GM19372 (cell line): ENCODE data around the gene CEP83.
"Not testable (repeated sequence)": the region's sequence is repeated elsewhere in the genome, so short reads cannot be mapped to it uniquely, and the experiment has no call there.

Source experiments
- ATAC-seq: cut with Tn5 transposase; IDR thresholded peaks from one replicate; pipeline ENCODE4 v1.9.1; 2021; ENCODE audit warnings: mild to moderate bottlenecking, low read depth, moderate library complexity; ENCODE audit not compliant: unreplicated experiment

Gene CEP83

DNA sequence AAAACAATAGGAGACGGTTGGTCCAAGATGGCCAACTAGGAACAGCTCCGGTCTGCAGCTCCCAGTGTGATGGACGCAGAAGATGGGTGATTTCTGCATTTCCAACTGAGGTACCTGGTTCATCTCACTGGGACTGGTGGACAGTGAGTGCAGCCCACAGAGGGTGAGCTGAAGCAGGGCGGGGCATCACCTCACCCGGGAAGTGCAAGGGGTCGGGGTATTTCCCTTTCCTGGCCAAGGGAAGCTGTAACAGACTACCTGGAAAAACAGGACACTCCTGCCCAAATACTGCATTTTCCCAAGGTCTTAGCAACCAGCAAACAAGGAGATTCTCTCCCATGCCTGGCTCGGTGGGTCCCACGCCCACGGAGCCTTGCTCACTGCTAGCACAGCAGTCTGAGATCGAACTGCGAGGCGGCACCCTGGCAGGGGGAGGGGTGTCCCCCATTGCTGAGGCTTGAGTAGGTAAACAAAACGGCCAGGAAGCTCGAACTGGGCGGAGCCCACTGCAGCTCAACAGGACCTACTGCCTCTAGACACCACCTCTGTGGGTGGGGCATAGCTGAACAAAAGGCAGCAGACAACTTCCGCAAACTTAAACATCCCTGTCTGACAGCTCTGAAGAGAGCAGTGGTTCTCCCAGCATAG lies 70.1 kb downstream of the CEP83 start:
- not testable (repeated sequence) for ATAC-seq

DNA sequence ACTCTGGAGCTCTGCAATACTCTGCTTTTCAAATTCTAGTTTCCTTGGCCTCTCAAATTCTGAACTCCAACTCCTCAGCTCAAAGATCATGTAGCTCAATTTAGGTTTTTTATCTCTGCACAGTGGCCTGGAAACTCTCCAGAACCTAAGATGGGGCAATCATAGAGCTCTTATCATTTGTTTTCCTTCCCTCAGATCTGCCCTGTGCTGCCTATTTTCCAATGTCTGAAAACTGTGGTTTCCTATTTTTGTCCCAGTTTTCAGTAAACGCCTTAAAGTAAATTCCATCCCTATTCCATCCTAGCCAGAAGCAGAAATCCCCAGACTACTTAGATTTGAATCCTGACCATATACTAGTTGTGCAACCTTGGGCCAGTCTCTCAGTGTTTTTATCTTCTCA lies 73.2 kb downstream of the CEP83 start:
- ATAC-seq: no peak

DNA sequence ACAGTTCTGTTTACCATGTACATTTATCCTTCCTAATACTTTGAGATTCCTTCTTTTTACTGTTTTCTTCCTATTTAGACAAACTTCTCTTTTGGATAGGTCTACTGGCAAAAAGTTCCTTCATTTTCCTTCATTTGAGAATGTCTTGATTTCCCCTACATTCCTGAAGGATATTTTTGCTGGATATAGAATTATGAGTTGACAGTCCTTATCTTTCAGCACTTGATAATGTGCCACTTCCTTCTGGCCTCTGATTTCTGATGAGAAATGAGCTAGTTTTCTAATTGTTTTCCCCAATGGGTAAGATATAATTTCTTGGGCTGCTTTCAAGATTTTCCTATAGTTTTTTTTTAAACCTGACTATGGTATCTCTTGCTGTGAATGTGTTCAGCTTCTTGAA lies 75.6 kb downstream of the CEP83 start:
- ATAC-seq: no peak

DNA sequence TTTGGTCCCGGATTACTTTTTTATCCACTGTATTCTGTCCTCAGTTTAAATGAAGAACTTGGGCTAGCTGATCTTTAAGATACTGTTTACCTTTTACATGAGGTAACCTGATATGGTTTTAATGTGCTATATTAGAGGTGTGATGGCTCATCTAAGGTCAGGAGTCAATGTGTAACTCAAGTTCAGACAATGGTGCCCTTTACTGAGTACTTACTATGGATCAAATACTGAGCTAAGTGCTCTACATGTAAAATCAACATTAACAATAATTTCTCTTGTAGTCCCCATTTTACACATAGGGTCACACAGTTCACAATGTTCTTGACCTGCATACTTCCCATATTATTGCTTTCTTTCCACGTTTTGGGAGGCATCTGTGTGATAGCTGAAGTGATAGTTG lies 79.2 kb downstream of the CEP83 start:
- ATAC-seq: no peak

DNA sequence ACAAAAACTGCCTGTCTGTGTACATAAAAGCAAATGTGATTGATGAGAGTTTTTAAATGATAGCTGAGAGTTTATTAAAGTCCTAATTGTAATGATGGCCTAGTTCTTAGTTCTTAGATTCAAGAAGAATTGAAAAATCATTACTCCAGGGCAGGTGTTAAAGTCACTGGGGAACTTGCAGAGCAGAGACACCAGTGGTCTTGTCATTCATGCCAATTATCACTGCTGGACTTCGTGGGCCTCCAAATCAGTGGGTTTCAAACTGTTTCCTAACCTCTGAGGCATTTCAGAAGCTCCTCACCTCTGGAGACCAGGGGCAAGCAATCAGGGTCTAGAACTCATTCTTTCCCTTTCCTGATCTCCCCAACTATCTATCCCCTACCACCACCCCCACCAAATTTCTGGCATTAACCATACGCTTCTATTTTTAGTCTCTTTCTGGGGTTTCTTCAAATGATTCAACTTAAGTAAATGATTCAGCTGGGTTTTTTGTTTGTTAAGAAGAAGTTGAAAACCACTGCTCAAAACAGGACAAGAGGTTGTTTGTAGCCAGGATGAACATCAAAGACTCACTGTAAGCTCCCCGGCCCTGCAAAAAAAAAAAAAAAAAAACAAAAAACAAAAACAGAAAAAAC lies 80.1 kb downstream of the CEP83 start:
- no peak for ATAC-seq

DNA sequence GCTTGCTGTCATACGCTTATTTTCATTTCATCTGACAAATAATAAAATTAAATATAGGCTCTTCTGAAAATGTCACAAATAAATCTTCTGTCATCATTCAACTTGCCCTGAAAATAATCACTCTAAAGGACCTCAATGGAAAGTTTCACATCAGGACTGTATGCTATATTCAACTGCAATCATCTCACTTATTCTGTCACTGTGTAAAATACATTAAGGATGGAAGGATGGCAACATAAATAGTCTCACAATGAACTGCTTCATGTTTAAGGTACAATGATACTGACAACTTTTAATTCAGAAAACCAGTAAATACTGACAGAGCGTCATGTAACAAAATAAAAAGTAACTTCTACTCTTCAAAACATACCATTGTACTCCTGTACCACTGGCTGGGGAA lies 82.1 kb downstream of the CEP83 start:
- no peak for ATAC-seq

DNA sequence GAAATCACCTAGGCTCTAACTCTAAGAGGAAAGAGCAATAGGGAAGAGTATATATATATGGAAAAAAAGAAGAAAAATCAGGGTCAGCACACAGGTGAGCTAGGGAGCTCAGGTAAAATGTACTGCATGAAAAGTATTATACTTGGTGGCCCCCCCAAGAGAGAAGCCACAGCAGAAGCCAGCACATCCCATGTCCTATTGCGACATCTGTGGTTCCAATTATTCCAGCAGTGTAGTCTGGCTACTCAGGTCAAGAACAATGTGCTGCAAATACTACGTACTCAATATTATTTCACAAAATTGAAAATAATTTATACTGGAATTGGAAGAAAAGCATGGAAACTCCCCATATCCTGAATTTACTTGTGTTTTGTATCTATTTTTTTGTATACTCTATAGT lies 85.5 kb downstream of the CEP83 start:
- no peak for ATAC-seq

DNA sequence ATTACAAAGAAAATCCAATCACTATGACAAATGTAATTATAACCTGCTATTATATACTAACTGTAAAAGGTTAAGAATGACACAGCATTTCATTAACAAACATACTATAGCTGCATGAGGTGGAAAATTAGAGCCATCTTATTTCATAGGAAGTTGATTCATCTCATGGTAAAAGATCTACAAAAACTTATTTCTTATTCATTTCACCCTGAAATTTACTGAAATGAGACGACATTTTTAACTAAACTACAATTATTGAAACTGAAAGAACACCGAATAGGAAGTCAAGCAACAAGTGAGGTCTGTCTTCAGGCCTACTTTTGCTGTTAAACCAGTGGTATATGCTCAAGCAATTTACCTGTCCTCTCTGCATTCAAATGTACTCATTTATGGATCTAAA lies 87.2 kb downstream of the CEP83 start:
- no peak for ATAC-seq

DNA sequence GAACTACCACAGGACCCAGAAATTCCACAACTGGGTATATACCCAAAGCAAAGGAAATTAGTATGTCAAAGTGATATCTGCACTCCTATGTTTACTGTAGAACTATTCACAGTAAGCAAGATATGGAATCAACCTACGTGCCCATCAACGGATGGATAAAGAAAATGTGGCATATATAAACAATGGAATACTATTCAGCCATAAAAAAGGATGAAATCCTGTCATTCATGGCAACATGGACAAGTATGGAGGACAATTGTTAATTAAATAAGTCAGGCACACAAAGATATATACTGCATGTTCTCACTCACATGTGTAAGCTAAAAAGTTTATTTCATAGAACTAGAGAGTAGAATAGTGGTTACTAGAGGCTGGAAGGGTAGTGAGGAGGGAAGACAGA lies 97.0 kb downstream of the CEP83 start:
- no peak for ATAC-seq

DNA sequence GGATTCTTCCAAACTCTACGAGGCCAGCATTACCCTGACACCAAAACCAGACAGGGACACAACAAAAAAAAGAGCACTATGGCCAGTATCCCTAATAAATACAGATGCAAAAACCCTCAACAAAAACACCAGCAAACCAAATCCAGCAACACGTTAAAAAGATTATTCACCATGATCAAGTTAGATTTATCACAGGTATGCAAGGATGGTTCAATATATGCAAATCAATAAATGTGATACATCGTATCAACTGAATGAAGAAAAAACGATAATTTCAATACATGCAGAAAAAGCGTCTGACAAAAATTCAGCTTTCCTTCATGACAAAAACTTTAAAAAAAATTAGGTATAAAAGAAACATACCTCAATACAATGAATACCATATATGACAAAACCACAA lies 99.9 kb downstream of the CEP83 start:
- no peak for ATAC-seq

DNA sequence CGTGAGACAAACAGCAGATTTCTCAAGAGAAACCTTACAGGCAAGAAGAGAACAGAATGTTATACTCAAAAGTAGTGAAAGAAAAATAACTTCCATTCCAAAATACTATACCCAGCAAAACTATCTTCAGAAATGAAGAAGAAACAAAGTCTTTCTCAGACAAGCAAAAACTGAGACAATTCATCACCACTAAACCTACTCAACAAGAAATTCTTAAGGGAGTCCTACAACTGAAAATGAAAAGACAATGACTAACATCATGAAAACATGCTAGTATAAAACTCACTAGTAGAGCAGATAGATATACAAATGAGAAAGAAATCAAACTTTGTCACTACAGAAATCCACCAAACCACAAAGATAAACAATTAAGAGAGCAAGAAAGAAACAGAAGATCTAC lies 106.5 kb downstream of the CEP83 start:
- no peak for ATAC-seq

DNA sequence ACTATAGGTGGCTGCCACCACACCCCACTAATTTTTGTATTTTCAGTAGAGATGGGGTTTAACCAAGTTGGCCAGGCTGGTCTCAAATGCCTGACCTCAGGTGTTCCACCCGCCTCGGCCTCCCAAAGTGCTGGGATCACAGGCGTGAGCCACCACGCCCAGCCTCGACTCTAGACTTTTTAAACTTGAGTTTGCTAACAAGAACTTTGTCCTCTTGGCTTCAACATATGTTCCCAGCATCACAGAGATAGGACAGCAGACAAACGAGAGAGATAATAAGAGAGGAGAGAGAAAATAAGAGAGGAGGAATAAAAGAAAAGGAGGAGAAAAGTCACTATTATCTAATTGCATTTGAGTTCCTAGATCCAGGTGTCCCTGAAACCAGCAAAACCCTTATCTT lies 119.1 kb downstream of the CEP83 start:
- ATAC-seq: no peak

DNA sequence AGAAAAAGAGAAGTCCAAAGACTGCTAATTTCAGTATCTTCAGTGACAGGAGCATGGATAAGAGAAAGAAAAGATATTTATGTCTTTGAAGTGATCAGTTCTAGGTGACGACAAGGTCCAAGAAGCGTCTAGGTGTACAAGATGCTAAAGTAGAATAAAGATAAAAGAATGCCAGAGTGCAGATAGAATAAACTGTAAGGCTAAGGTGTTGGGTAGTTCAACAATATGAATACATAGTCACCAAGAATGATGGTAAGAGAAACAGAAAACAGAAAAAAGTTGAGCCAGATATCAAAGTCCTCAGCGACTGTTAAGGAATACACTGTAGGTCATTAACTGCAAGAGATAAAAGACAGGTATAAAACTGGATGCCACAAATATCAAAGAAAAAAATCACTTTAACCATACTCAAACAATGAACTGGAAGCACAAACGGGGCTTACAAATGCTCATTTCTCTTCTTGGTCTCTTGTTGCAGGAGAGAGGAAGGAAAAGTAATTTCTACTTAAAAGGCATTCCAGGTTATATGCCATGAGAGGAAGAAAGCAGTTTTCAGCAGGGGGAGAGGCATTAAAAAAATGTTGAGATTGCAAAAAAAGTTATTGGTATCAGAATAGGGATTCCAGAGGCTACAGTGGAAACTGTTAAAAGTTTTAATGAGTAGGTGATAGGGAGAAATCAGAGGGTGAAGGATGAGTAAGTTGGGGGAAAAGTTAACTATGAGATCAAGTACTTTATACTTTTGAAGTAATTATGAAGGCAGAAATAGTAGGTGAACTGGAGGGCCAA lies 121.5 kb downstream of the CEP83 start:
- no peak for ATAC-seq

DNA sequence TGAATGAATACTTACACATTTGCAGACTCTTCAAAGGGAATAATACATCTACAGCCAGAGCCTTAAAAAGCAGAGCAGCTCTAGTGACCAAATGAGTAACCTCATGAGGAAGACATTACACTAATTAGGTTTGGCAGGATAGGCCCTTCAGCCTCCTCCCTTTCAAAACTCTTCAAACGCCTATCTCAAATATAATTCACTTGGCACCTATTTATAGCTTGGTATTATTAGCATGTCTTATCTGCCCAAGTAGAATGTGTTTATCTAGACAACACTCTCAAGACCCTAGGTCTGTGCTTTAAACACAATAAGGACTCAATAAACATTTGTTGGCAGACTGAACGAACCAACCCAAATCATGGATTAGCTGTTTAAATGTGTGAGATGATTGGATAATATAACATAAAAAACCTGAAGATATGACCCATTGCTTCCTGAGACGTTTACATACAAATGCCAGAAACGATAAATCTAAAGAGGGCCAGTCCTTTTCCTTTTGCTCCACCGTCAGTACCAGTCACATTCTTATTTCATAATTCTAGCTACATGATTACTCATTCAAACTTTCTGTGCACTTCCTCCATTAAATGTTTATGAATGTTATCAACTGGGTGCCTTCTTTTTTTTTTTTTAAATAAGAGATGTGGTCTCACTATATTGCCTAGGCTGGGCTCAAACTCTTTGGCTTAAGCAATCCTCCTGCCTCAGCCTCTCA lies 123.3 kb downstream of the CEP83 start:
- no peak for ATAC-seq

DNA sequence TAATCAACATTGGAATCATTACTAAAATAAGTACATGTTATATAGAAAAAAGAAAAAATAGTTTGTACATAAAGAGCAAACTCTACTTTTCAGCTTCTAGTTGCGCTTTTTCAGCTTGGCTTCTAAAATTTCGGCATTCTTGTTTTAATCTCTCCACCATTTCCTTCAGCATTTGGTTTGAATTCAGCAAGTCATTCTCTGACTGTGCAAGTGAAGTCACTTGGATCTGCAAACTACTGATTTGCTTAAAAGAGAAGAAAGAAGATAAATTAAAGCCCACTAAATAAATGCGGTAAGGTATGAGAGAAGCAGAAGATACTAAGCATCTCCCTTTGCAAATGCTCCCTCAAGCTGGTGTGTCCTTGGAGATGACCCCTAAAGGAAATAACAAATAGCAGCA lies 126.3 kb downstream of the CEP83 start:
- ATAC-seq: no peak

DNA sequence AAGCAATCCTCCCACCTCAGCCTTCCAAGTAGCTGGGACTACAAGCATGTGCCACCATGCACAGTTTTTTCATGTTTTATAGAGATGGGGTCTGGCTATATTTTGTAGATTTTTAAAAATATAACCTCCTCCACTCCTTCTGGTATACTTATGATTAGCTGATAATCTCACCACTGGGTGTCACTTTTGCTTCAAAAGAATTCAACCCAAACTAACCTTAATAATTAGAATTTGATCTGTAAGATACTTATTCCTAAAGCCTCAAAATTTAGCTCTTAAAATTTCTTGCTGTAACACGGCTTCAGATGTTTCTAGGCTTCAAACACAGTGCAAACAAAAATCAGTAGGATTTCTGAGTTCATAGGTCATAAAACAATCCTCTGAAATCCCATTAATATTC lies 130.3 kb downstream of the CEP83 start:
- no peak for ATAC-seq

DNA sequence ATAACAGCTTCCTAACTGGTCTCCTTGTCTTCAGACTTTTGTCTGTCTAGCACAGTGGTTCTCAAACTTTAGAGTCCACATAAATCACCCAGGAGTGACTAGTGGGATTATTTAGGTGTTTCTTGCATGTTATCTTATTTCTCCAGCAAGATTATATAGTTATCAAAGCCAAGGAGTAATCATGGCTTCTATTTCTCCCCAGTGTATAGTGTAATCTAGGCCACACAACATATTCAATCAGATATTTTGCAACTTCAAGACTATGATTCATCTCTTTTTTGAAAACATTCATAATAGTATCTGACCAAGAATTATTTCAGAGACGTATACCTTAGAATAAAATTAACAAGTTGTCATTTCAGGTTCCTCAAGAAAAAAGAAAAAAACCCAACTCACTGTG lies 131.9 kb downstream of the CEP83 start:
- no peak for ATAC-seq

DNA sequence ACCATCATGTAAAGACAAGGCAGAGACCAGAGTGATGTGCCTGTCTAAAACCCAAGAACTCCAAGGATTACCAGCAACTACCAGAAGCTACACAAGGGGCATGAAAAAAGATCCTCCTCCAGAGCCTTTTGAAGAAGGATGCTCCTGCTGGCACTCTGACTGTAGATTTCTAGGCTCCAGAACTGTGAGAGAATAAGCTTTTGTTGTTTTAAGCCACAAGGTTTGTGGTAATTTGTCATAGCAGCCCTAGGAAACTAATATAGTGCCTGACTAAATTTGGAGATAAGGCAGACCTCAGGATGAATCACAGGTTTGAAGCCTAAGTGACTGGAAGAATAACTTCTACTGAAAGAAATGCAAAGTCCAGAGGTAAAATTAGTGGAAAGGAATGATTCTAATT lies 132.9 kb downstream of the CEP83 start:
- no peak for ATAC-seq

DNA sequence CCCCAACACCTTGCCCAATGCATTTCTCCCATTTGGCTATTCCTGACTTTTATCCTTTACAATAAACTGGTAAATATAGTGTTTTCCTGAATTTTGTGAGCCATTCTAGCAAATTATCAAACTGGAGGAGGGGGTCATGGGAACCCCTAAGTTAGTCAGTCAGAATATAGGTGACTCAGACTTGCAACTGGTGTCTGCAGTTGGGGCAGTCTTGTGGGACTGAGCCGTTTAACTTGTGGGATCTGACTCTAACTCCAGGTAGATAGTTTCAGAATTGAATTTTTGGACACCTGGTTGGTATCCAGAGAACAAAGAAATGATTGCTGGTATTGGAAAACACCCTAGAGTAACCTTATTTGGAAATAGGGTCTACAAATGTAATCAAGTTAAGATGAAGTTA lies 133.4 kb downstream of the CEP83 start:
- ATAC-seq: no peak

DNA sequence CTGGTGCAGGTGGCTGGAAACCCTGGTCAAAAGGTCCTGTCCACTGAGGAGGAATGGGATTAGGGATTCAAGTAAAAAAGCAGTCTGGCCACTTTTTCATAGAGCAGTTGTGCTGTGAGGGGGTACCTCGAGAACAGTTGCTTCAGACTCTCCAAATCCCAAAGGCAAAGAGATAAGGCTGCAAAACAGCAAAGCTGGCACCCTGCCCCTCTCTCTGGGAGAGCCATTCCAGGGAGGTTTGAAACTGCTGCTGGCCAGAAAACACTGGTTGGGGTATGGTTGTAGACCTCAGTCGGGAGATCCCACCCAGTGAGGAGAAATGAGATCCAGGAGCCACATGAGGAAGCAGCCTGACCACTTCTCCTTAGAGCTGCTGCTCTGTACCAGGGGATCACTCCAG lies 137.3 kb downstream of the CEP83 start:
- ATAC-seq: no peak

DNA sequence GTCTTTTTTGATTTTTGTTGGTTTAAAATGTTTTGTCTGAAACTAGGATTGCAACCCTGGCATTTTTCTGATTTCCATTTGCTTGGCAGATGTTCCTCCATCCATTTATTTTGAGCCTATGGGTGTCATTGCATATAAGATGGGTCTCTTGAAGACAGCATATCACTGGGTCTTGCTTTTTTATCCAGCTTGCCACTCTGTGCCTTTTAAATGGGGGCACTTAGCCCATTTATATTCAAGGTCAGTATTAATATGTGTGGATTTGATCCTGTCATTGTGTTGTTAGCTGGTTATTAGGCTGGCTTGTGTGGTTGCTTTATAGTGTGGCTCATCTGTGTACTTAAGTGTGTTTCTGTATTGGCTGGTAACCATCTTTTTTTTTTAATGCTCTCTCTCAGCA lies 139.6 kb downstream of the CEP83 start:
- ATAC-seq: no peak
